HG02623 (cell line): ENCODE measurements around the gene C4orf54.

ENCODE experiments used
- ATAC-seq: cut with Tn5 transposase; IDR thresholded peaks from one replicate; pipeline ENCODE4 v1.9.1; 2021; ENCODE audit warnings: moderate library complexity; ENCODE audit not compliant: unreplicated experiment

The C4orf54 gene

GRCh38 chr4:99625369-99625768 is 32.3 kb downstream of the C4orf54 start:
- no peak for ATAC-seq

DNA sequence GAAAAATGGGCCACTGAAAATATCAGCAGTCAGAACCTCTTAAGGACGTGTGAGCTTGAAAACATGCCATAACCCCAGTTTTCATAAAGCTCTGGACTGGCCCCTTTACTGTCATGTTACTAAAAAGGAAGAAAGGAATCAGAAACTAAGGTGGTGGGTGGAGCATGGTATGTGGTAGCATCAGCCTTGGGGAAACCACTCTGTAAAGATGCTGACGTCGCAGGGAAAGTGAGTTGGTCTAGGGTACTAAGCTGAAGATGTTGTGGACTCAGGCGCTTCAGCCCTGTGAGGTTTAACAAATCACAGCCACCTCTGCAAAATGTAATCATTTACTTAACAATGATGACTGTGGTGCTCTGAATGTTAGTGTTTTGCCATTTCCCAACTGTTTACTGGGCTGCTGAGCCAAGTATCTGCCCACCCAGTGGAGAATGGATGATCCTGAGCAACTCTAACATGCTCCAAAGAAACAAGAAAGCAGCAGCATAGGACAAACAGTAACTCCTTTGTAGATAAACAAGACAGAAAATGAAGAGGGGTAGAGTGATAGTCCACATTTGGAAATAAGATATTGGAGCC is 33.4 kb downstream of the C4orf54 start:
- peak; percentile 57 for ATAC-seq

DNA sequence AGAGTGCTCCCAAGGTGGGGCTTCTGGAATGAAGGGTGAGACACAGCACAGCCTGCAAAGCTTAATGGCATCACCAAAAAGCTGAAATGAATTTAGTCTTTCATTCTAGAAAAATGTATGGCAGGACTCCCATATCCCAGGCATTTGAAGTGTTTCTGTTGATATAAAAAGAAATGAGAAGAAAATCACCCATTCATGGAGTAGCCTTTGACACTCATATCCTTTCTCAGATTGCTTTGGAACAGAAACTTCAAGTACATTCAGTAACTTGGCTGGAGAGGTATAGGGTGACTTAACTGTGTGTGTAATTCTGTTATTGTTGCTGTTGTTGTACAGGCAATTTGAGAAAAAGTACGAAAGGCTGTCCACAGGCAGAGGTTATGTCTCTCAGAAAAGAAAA is 35.3 kb downstream of the C4orf54 start:
- ATAC-seq, result no peak

- ATAC-seq, result no peak
Observed at GRCh38 chr4:99617374-99617773, 40.3 kb downstream of the C4orf54 start.

DNA sequence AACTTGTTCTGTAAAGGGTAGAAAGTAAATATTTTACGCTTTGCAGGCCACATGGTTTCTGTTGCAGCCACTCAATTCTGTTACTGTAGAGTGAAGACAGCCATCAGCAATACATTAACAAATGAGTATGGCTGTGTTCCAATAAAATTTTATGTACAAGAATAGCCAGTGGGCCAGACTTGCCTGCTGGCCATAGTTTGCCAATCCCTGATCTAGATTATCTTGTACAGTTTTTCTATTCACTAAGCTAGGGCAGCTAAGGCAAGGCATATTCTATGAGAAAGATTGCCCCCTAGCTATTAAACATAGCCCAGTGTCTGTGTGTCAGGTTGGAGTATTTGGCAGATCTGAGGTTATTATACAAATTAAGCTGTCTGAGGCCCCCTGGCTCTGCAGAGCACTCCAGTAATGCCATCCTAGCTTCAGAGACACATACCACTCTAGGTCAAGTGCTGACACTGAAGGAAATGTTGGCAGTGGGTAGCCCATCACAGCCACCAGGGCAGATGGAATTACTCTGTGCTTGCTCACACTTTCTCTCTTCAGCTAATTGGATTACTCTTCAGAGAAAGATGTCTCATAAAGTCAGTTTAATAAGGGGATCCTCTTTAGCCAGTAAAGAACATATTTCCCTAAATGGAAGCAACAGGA is 42.3 kb downstream of the C4orf54 start:
- no peak for ATAC-seq

DNA sequence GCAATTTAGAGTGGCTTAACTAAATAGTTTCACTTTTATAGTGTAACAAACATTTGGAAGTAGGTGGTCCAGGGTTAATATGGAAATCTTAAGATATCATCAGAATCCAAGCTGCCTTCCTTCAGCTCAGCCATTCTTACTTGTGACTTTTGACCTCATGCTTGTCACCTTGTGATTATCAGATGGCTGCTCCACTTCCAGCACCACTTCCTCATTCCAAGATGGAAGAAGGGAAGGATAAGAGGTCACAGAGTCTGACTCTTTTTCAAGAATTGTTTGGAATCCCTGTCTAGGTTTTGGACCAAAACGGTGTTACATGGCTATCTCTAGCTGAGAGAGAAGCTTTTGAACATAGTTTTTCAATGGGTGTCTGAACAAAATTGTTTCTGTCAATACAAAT is 43.1 kb downstream of the C4orf54 start:
- ATAC-seq, result no peak

GRCh38 chr4:99612704-99613103 is 44.9 kb downstream of the C4orf54 start:
- ATAC-seq, result no peak

GRCh38 chr4:99612281-99612680 is 45.3 kb downstream of the C4orf54 start:
- ATAC-seq, result no peak

DNA sequence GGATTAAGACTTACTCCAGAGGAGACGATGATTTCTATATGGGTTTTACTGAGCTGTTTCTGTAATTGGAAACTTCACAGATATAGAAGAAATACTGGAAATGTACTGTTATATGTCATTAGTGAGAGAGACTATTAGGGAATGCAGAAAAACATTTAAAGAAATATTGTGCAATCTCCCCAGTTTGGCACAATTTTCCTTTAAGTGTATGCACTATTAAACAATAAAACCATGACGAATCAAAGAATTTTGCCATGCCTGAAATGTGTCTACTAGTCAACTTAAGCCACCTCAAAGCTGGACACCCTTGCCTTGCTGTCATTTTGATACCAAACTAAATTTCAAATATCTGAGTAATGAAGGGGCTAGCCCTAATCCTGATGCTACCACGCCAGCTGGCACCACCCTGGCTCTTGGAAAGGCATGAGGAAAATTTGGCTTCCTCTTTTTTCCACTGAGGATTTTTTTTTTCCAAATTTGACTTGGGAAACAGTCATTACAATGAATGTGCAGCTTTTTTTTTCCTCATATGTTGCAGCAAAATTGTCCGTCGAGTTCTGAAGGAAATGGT is 46.9 kb downstream of the C4orf54 start:
- no peak for ATAC-seq

DNA sequence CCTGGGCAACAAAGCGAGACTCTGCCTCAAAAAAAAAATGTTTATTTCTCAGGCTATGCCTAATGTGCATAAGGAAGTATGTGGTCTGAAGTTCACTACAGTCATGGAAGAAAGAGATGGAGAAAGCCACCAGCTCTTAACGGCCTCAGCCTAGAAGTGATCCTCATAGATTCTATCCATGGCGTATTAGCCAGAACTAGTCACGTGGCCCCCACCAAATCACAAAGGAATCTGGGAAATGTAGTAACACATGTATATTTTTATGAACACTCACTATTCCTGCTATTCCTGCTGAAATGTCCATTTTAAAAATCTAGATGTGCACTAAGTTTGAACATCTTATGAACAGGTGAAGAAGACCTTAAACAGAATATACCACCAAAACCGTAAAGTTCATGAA is 49.2 kb downstream of the C4orf54 start:
- no peak for ATAC-seq
